GM19043 (cell line): ENCODE results near the gene SKP2.
"Not testable (repeated sequence)": the region's sequence is repeated elsewhere in the genome, so short reads cannot be mapped to it uniquely, and the experiment has no call there.

Experiments
- ATAC-seq: cut with Tn5 transposase; IDR thresholded peaks from one replicate; pipeline ENCODE4 v1.9.1; 2021; ENCODE audit warnings: low read depth; ENCODE audit not compliant: unreplicated experiment

The SKP2 gene

GRCh38 chr5:36151434-36152323 lies at the start of gene SKP2, which contains the start of gene LMBRD2:
Gene SKP2 (plus strand): TSS chr5:36152111. CDS start chr5:36152263, 152 bp downstream.
Gene LMBRD2 (minus strand): TSS chr5:36151887. CDS start chr5:36143349, 8,538 bp downstream.
- ATAC-seq = peak; percentile 99

DNA sequence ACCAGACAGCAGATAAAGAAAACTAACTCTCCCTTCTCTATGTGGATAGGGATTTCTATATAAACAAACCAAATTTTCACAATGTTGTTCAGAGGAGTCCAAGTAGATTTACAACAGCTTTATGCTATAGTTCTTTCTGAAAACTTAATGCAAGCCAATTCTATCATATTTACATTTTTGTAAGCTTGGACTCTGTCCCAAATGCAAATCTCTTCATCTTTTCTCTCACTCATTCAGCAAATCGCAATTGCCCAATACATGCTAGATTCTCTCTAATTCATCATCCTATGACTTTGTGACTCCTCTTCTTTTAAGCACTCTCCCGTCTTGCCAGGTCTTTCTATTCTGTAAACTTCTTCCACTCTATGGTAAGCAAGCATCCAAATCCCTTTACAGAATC lies 46.1 kb upstream of the SKP2 start:
- ATAC-seq = no peak

DNA sequence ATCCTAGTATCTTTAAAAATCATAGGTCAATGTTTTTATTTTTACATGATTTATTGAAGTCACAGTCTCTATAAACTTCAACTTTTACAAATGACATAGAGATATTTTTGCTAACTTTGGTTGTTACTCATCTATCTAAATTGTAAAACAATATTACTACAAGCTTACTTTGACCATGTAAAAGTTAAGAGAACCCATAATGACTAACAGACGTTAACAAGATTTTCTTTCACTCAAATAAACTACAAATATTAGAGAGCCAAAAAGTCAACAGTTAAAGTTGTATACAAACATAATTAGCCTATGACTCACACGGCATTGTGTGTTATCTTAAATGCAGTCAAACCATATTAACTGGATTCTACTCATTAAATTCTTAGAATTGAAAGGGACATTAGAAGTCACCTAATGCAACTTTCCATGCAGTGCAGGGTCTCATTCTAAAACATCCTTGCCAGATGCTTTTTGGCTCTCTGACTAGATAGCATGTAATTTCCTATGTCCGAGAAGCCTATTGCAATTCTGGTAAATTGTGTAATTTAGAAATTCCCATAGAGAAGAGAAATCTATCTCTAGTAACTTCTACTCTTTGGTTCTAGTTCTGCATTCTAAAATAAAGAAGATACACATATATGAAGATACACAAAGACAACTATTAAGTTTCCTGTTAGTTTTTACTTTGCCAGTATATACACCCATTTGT lies 43.0 kb upstream of the SKP2 start:
- no peak for ATAC-seq

DNA sequence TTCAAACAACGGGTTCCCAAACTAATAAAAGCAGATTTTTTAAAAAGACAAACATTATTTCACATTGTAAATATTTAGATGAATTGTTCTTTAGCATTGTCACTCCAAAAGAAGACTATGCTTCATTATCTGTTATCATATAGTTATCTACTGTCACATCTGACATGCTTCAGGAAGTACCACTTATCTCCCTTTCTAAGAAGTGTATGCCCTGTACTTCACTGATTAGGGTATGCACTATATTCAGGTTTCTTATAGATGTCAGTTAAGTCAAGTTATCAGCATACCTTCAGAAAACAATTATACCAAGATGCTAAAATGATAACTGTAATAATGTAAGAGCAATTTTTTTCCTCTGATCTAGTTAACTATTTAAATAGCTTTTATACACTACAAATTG lies 40.7 kb upstream of the SKP2 start:
- no peak for ATAC-seq

GRCh38 chr5:36125868-36126267 lies 26.0 kb upstream of the SKP2 start:
- no peak for ATAC-seq

- no peak for ATAC-seq
Observed at GRCh38 chr5:36128795-36129194, 23.1 kb upstream of the SKP2 start.

DNA sequence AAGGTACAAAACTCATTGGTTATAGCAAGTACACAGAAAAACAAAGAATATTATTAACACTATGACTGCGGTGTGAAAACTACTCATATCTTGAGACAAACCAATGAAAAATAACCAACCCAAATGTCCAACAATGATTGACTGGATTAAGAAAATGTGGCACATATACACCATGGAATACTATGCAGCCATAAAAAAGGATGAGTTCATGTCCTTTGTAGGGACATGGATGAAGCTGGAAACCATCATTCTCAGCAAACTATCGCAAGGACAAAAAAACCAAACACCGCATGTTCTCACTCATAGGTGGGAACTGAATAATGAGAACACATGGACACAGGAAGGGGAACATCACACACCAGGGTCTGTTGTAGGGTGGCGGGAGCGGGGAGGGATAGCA lies 22.2 kb upstream of the SKP2 start:
- ATAC-seq = not testable (repeated sequence)

DNA sequence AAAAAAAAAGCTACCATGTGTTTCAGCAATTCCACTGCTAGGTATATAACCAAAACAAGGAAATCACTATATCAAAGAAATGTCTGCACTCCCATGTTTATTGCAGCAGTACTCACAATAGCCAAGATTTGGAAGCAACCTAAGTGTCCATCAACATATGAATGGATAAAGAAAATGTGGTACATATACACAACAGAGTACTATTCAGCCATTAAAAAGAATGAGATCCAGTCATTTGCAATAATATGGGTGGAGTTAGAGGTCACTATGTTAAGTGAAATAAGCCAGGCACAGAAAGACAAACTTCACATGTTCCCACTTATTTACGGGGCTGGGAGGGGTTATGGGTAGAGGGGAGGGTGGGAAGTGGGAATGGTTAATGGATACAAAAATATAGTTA lies 18.9 kb upstream of the SKP2 start:
- ATAC-seq = not testable (repeated sequence)

DNA sequence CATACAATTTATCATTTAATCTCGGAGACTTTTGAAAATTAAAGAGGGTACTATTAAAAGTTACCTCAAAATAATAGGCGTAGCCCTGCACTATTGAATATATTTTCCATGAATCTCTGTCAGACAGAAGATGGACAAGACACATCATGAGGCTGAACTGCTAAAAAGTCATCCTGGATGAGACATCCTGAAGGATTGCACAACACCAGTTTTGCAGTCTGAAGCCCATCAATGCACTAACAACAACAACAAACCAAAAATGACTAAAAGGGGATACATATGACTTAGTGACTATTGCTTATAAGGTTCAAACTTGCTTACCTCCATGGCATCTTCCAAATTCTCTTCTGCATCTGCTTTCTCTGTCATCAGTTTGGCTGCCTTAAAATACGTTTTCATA lies 15.9 kb upstream of the SKP2 start:
- ATAC-seq = no peak

DNA sequence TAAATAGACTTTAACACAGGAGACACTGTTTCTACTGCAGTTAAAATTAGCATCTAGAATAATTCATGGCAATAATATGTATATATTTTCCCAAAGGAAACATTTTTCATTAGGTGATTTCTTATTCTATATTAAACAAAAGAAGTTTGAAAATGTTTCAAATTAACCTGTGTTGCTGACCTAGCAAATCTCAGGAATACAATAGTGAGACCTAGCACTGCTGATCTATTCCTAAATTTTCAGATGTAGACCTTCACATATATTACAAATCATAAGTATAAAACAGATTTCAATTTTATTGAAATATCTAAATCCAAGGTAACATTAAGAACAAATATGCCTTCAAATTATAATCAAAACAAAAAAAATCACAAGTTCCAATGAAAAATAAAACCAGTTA lies 15.3 kb upstream of the SKP2 start:
- no peak for ATAC-seq

DNA sequence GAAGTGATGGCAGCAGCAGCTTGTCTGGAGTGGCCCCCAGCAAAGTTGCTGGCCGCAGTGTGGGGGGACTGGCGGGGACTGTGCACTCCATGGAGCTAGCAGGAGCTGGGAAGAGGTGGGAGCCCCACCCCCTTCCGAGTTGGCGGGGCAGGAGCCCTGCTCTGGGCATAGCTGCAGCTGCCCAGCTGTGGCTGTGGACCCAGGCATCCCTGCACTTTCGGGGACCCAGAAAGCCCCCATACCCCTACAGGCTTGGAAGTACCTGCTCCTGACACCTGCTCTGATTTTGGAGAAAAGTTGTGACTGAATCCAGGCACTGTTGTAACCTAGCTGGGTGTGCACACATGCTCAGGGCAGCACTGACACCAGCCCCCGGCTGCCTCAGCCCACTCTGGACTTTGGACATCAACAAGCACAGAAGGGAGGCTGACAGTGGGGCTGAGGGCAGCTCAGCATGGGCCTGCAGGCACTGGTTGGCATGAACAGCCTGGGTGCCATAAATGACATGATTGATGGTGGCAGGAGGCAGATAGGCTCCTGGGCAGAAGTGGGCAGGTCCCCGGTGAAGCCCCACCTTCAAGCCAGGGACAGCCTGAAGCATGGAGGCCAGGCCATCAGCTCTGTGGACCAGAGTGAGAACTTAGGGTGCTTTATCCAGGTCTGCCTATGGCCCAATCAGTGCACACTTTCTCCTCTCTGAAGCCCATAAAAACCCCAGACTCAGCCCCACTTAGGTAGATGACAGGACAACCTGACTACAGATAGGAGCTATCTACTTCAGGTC lies 12.8 kb upstream of the SKP2 start:
- no peak for ATAC-seq

- no peak for ATAC-seq
Observed at GRCh38 chr5:36145311-36145710, 6.6 kb upstream of the SKP2 start.

GRCh38 chr5:36146390-36146789 lies 5.5 kb upstream of the SKP2 start:
- no peak for ATAC-seq

GRCh38 chr5:36147681-36148080 lies 4.2 kb upstream of the SKP2 start:
- ATAC-seq = no peak

DNA sequence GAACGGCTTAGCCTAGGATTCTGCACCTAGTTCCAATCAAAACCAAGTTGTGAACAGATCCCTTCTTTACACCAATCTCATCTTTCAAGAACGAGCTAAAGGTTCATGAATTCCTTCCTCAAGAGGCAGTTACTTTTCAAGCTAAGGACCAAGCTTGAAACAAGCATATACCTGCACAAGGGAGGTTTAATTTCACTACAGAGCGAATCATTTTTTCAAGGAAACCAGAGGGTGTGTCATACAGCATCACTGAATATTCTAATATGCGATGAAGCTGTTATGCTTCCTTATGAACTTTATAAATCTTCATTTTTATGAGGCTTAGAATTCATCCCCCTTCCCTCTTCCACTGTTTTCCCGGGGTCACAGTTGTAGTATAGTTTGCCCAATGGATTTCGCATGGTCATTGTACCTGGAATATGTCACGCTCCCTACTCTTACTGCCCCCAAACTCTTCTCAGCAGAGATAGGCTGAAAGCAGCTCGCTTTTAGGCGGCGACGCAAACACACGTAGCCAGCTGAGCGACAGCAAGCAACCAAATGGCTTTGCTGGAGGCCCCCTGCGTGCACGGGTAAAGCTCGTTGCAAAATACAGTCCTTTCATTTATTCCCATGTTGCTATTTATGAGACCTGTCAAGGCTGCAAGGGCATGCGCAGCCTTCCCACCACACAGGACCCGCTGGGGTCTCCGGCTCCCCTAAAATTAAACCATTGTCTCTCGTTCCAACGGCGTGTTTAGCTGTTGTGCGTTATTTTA lies 1.1 kb upstream of the SKP2 start:
- peak; percentile 31 for ATAC-seq

- no peak for ATAC-seq
Observed at GRCh38 chr5:36152324-36153297, 700 bp downstream of the SKP2 start.

DNA sequence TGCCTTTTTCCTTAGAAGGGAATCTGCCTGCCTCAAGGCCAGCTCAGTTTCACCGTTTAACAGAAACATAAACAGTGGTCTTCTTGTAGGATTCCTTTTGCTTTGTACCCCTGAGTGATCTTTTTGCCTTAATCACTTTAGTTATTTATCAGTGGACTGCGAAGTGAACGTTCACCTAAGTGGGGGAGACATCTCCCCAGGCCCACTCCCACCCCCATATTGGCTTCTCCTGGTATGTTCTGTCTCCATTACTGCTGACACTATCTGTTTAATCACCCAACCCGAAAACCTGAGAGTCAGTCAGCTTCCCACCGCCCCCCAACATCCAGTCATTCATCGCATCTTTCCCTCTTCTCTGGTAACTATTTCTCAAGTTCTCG lies 1.4 kb downstream of the SKP2 start:
- no peak for ATAC-seq

- no peak for ATAC-seq
Observed at GRCh38 chr5:36153726-36154125, 1.8 kb downstream of the SKP2 start.

DNA sequence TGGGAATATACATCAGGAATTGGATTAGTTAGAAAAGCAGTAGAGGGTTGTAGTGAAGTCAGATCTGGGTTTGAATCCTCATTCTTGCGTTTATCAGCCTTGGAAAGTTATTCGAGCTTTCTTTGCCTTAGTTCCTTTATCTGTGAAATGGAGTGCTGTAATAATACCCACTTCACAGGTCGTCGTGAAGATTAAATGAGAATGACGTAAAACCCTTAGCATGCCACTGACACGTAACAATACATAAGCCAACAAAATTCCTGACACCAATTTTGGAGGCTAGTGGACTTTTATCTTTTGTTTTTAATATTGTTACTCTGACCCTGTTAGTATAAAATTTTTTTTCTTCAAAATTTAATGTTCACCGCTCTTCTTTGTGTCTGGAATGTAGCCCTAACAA lies 3.4 kb downstream of the SKP2 start:
- no peak for ATAC-seq
